ENCODE measurements around the gene GRB14. TPM values are rescaled to one million over a fixed set of nuclear protein-coding genes. Genes with fewer than 3 reads are reported as not detected.

GRB14 gene
- 4.1 and 10.4 TPM in 2 replicates for total RNA-seq

GRCh38 chr2:164620873-164621763 is at the start of gene GRB14:
Gene GRB14 (minus strand): TSS chr2:164621482. CDS start chr2:164621309, 173 bp downstream.

Other genes with a start within 250 kb of the GRB14 start
- 13.3 and 16.1 TPM in 2 replicates for gene COBLL1, start 220.3 kb upstream of the GRB14 start, total RNA-seq

Measured in smooth muscle cell of the pulmonary artery (primary cell).